Spinal cord (tissue), 4 donors: ENCODE data around the gene CYP26A1. TPM values are rescaled to one million over a fixed set of nuclear protein-coding genes. Genes with fewer than 3 reads are reported as not detected.

Source experiments
- polyA plus RNA-seq, 2 donors: library from polyadenylated mRNA; unstranded; fragments of 120-200 nt; gene quantifications; one replicate each; pipeline ENCODE4 v1.2.1, GENCODE V29; 2013; ENCODE audit not compliant: insufficient read length in 2 of 2
- total RNA-seq, 2 donors: library from RNA; depleted of rRNA in 1 of 2; stranded (reverse); fragments of 120-200 nt in 1 of 2; fragments of >200 nt in 1 of 2; gene quantifications; one replicate each; pipeline versions ENCODE4 v1.2.3 to v1.2.4, GENCODE V29; 2013 to 2014

Gene CYP26A1
- total and polyA plus RNA-seq, 4 donors, result 0.20 to 0.42 (median 0.29) TPM

Other genes starting within 250 kb of the CYP26A1 start
- gene EXOC6, start 225.4 kb upstream of the CYP26A1 start, total RNA-seq, result 10 to 100 TPM; 22.8 to 46.6 TPM
- gene EXOC6, start 225.4 kb upstream of the CYP26A1 start, polyA plus RNA-seq, result 10 to 100 TPM; 16.5 to 19.7 TPM
- under 1 TPM; under 0.01 to 0.11 TPM for gene CYP26C1, start 13.1 kb upstream of the CYP26A1 start, total RNA-seq
- under 1 TPM in 1 of 2 donors, not detected in 1; 0.06 TPM for gene CYP26C1, start 13.1 kb upstream of the CYP26A1 start, polyA plus RNA-seq